ENCODE data around the gene SLC35E4. TPM values are rescaled to one million over a fixed set of nuclear protein-coding genes. Genes with fewer than 3 reads are reported as not detected.
"Not testable (repeated sequence)": the region's sequence is repeated elsewhere in the genome, so short reads cannot be mapped to it uniquely, and the experiment has no call there.

SLC35E4 gene
- total RNA-seq, 2 experiments from 2014 or later, result 2.1 to 2.9 TPM

DNA sequence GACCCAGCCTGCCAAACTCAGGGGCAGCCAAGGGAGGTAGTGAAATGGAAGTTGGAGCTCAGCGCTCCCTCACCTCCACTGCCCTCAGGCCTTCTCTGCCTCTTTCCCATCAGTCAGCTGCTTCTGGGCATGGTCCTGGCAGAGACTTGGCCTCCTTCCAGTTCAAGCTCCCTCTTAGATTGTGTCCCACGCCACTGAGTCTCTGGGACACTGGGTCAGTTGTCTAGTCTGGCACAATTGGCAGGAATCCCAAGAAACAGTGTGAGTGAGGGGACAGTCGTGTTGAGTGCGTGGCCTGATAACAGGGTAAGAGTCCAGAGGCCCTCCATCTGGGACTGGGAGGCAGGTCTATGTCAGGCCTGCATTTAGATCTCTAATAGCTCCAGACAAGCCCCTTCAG lies 7.1 kb upstream of the SLC35E4 start:
- no peaks in the 10 kb centered on the region for H3K36me3 Mint-ChIP-seq (ENCODE audit: low read depth)
- H3K27me3 ChIP-seq (ENCODE audit: control insufficient read depth in 1 of 2, insufficient read depth in 2 of 2, low read length in 2 of 2), result no peaks in the 10 kb centered on the region
- no peak overlapping the region for H3K4me3 ChIP-seq (ENCODE audit: low read length)
- ATAC-seq (ENCODE audit: poor library complexity) (no peak), DNase-seq (no peak)
- no peaks in the 10 kb centered on the region for H3K36me3 ChIP-seq (ENCODE audit: insufficient read depth, low read length)
- intact Hi-C loops (cut with DNase I, micrococcal nuclease), result no loop called here
- TF ChIP-seq, protein P1, sequence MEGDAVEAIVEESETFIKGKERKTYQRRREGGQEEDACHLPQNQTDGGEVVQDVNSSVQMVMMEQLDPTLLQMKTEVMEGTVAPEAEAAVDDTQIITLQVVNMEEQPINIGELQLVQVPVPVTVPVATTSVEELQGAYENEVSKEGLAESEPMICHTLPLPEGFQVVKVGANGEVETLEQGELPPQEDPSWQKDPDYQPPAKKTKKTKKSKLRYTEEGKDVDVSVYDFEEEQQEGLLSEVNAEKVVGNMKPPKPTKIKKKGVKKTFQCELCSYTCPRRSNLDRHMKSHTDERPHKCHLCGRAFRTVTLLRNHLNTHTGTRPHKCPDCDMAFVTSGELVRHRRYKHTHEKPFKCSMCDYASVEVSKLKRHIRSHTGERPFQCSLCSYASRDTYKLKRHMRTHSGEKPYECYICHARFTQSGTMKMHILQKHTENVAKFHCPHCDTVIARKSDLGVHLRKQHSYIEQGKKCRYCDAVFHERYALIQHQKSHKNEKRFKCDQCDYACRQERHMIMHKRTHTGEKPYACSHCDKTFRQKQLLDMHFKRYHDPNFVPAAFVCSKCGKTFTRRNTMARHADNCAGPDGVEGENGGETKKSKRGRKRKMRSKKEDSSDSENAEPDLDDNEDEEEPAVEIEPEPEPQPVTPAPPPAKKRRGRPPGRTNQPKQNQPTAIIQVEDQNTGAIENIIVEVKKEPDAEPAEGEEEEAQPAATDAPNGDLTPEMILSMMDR (IDR thresholded peaks at IDR 0.05), result no peak
- no peaks in the 10 kb centered on the region for H3K9me3 Mint-ChIP-seq
- ChIA-PET CTCF (interaction anchor here (0.5 kb wide), 1 partner anchor 118 kb away, joined by 3 read pairs; no protein-coding TSS in a partner anchor), POLR2A (no interaction called here)
- no peak overlapping the region for H3K27ac Mint-ChIP-seq
- no peak overlapping the region for H3K27ac ChIP-seq (ENCODE audit: low read depth in 1 of 2, low read length in 2 of 2)
- H3K9me3 ChIP-seq (ENCODE audit: control insufficient read depth in 1 of 2, insufficient read depth in 1 of 2, low read length in 2 of 2), result no peaks in the 10 kb centered on the region
- H3K27me3 Mint-ChIP-seq, result no peaks in the 10 kb centered on the region
- H3K4me3 Mint-ChIP-seq, result no peak overlapping the region
- H3K4me1 ChIP-seq (ENCODE audit: insufficient read depth, low read length), result no peaks in the 10 kb centered on the region
- no peaks in the 10 kb centered on the region for H3K4me1 Mint-ChIP-seq (ENCODE audit: low read depth)

DNA sequence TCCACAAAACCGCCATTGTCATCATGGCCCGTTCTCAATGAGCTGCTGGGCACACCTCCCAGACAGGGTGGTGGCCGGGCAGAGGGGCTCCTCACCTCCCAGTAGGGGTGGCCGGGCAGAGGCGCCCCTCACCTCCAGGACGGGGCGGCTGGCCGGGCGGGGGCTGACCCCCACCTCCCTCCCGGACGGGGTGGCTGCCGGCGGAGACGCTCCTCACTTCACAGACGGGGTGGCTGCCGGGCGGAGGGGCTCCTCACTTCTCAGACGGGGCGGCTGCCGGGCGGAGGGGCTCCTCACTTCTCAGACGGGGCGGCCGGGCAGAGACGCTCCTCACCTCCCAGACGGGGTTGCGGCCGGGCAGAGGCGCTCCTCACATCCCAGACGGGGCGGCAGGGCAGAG lies 4.1 kb upstream of the SLC35E4 start:
- H3K27me3 ChIP-seq (ENCODE audit: control insufficient read depth in 1 of 2, insufficient read depth in 2 of 2, low read length in 2 of 2), result not testable (repeated sequence)
- intact Hi-C loops (cut with DNase I, micrococcal nuclease), result loop anchor here in 1 of 2 experiments (5.0 to 10.0 kb wide), 3 partner anchors 63 to 601 kb away; partner anchors contain the start of gene OSBP2

DNA sequence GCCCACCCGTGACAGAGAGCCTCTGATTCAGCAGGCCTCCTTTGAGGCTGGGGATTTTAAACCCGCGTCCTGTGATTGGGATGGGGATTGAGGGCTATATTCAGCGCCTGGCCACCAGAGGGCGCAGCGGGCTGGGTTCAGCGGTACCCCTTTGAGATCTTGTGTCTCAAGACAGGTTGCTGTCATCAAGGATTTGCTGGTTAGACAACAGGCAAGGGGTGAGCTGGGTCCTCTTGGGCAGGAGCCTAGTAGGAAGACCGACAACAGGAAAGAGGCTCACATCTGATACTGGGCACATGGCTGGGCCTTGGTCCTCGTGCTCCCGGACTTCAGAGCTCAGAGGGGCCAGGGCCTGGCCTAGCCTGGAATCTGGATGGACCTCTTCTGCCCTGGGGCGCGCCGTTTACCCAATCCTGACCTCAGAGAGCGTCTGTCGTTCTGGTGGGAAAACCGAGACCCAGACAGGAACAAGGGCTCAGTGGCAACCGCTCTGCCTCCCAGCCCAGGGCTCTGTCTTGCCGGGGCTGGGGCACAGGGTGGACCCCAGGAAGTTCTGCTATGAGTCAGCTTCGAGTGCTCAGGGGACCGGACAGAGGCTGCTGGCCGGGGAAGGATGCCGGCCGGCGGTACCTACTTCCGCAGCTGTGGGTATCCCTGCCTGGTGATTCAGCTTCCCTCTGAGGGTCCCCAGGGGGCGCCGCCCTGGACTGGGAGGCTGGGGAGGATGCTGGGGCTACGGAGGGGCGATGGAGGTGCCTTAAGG lies 929 bp upstream of the SLC35E4 start:
- no peaks in the 10 kb centered on the region for H3K36me3 ChIP-seq (ENCODE audit: insufficient read depth, low read length)
- peak; percentile 80 to 95 (median 89) for DNase-seq
- intact Hi-C loops (cut with DNase I, micrococcal nuclease), result loop anchor here (1.0 to 10.0 kb wide), 11 partner anchors 33 to 598 kb away; partner anchors contain the start of genes DUSP18 (in 2 of the 2), MORC2 (in 1 of the 2), OSBP2 (in 1 of the 2) and TUG1 (in 1 of the 2)
- Mint-ChIP-seq H3K4me3 (peak overlapping the region; percentile 89), H3K27ac (peak overlapping the region; percentile 94), H3K36me3 (ENCODE audit: low read depth) (no peaks in the 10 kb centered on the region), H3K9me3 (no peaks in the 10 kb centered on the region), H3K27me3 (no peaks in the 10 kb centered on the region), H3K4me1 (ENCODE audit: low read depth) (peaks cover 28% of the 10 kb centered on the region)
- CTCF ChIA-PET, result interaction anchor here (0.6 to 2.0 kb wide), 19 partner anchors 8 to 833 kb away, joined by 3 to 13 read pairs (median 5); partner anchors contain the start of genes DUSP18, PIK3IP1, SELENOM and TCN2
- POLR2A ChIA-PET, result interaction anchor here (0.6 to 2.5 kb wide), 15 partner anchors 9 to 657 kb away, joined by 3 to 14 read pairs (median 4); partner anchors contain the start of genes DUSP18, LIMK2, MORC2 and PES1
- peaks cover 36% of the 10 kb centered on the region for H3K4me1 ChIP-seq (ENCODE audit: insufficient read depth, low read length)
- H3K27ac ChIP-seq (ENCODE audit: low read depth in 1 of 2, low read length in 2 of 2), result peak overlapping the region; percentile 73 to 76
- H3K9me3 ChIP-seq (ENCODE audit: control insufficient read depth in 1 of 2, insufficient read depth in 1 of 2, low read length in 2 of 2), result peaks cover 0 to 3% of the 10 kb centered on the region in 2 experiments
- ATAC-seq (ENCODE audit: poor library complexity), result peak; percentile 68
- no peaks in the 10 kb centered on the region for H3K27me3 ChIP-seq (ENCODE audit: control insufficient read depth in 1 of 2, insufficient read depth in 2 of 2, low read length in 2 of 2)
- peak overlapping the region; percentile 68 for H3K4me3 ChIP-seq (ENCODE audit: low read length)
- TF ChIP-seq, protein P1 (IDR thresholded peaks at IDR 0.05), result peak; percentile 91

More for the DNA sequence above, 4.1 kb upstream of the SLC35E4 start:
- H3K9me3 ChIP-seq (ENCODE audit: control insufficient read depth in 1 of 2, insufficient read depth in 1 of 2, low read length in 2 of 2); H3K9me3 Mint-ChIP-seq; H3K27me3 Mint-ChIP-seq; H3K27ac Mint-ChIP-seq; H3K4me3 Mint-ChIP-seq; CTCF ChIA-PET; H3K4me3 ChIP-seq (ENCODE audit: low read length); H3K36me3 ChIP-seq (ENCODE audit: insufficient read depth, low read length); H3K36me3 Mint-ChIP-seq (ENCODE audit: low read depth); DNase-seq; H3K27ac ChIP-seq (ENCODE audit: low read depth in 1 of 2, low read length in 2 of 2); POLR2A ChIA-PET; ATAC-seq (ENCODE audit: poor library complexity): not testable (repeated sequence)
- peaks cover 21% of the 10 kb centered on the region for H3K4me1 ChIP-seq (ENCODE audit: insufficient read depth, low read length)
- peaks cover 19% of the 10 kb centered on the region for H3K4me1 Mint-ChIP-seq (ENCODE audit: low read depth)
